K562 (cell line): ENCODE measurements around the gene CAPN12. TPM values are rescaled to one million over a fixed set of nuclear protein-coding genes. Genes with fewer than 3 reads are reported as not detected.

Source experiments
- ATAC-seq: fragments of 200-7000 bp; cut with Tn5 transposase; 3 replicates; pipeline ENCODE4 v1.9.1; 2020; ENCODE audit warnings: moderate library complexity
- BruUV-seq: library from RNA; stranded (reverse); fragments of 400-500 nt; replicated peaks from 2 replicates; lab custom pipeline; 2021; lab: Mats Ljungman, UMichigan
- CTCF ChIA-PET: fragments of 300-600 bp; formaldehyde crosslinking; extraction: SDS; loops from one replicate; lab custom pipeline; 2021; ENCODE audit warnings: low intra/inter-chr PET ratio; lab: Yijun Ruan, JAX
- POLR2A ChIA-PET: fragments of 300-600, 350-650 bp; sonication (Branson Sonifier 250); formaldehyde crosslinking; extraction: SDS; loops from one replicate; lab custom pipeline; 2021; ENCODE audit warnings: antibody characterized with exemption, inconsistent platforms; lab: Yijun Ruan, JAX
- DNase-seq, 4 experiments: peaks; one replicate each; pipeline versions ENCODE4 v3.0.0 to v3.0.0-alpha.2; 2011 to 2018; ENCODE audit warnings: low spot score in 3 of 4, mixed read lengths in 3 of 4; ENCODE audit errors: extremely low read depth in 1 of 4
- FAIRE-seq: peaks from 2 replicates; lab custom pipeline; 2011; peaks lifted over from hg19 to GRCh38; lab: Jason Lieb, UNC
- H2AFZ ChIP-seq: 2 replicates; pipeline ENCODE4 v1.6.0; 2011; ENCODE audit warnings: low read depth, low read length, control low read depth, inconsistent platforms
- H3K27ac ChIP-seq: fragments of 200-600 bp; 3 replicates; pipeline ENCODE4 v1.8.0; 2011; ENCODE audit warnings: low read depth, mild to moderate bottlenecking, control low read depth, inconsistent platforms, low read length, moderate library complexity, mixed read lengths; ENCODE audit errors: extremely low read depth
- H3K27me3 ChIP-seq, 2 experiments: fragments of 300-600 bp in 1 of 2; 2 replicates in 1 of 2; 3 replicates in 1 of 2; pipeline versions ENCODE4 v1.6.0 to v1.8.0; 2011; ENCODE audit warnings: inconsistent platforms in 2 of 2, low read length in 2 of 2, mild to moderate bottlenecking in 1 of 2, mixed read lengths in 1 of 2, moderate library complexity in 1 of 2; ENCODE audit not compliant: control insufficient read depth in 2 of 2, insufficient read depth in 2 of 2
- H3K36me3 ChIP-seq: fragments of 300-600 bp; 3 replicates; pipeline ENCODE4 v1.8.0; 2011; ENCODE audit warnings: mild to moderate bottlenecking, low read length, inconsistent platforms; ENCODE audit not compliant: control insufficient read depth, insufficient read depth
- H3K4me1 ChIP-seq, 2 experiments: fragments of 200-600 bp in 1 of 2; replicated peaks in 1 of 2; 2 replicates in 1 of 2; 3 replicates in 1 of 2; pipeline versions ENCODE4 v1.5.1 to v1.8.0; 2011; ENCODE audit warnings: inconsistent platforms in 2 of 2, low read length in 2 of 2, mild to moderate bottlenecking in 1 of 2, mixed read lengths in 1 of 2, moderate library complexity in 1 of 2; ENCODE audit not compliant: control insufficient read depth in 2 of 2, insufficient read depth in 2 of 2
- H3K4me2 ChIP-seq: 2 replicates; pipeline ENCODE4 v1.6.1; 2011; ENCODE audit warnings: low read length, control low read depth, inconsistent platforms, mixed read lengths; ENCODE audit not compliant: insufficient read depth
- H3K4me3 ChIP-seq: fragments of 200-600 bp; sonication (generic), shearing (Covaris generic); 2 replicates; pipeline ENCODE4 v1.5.1; 2016; ENCODE audit warnings: control low read depth, inconsistent platforms
- H3K79me2 ChIP-seq: fragments of 200-600 bp; 3 replicates; pipeline ENCODE4 v1.8.0; 2011; ENCODE audit warnings: low read length, inconsistent platforms; ENCODE audit not compliant: control insufficient read depth, insufficient read depth
- H3K9ac ChIP-seq, 2 experiments: 2 replicates each; pipeline versions ENCODE4 v1.6.0 to v1.6.1; 2011; ENCODE audit warnings: low read depth in 2 of 2, low read length in 2 of 2, control low read depth in 1 of 2, inconsistent platforms in 1 of 2, mild to moderate bottlenecking in 1 of 2, mixed read lengths in 1 of 2; ENCODE audit not compliant: insufficient read depth in 1 of 2
- H3K9me1 ChIP-seq: one replicate; pipeline ENCODE4 v1.6.0; 2011; ENCODE audit warnings: inconsistent platforms, mild to moderate bottlenecking, low read length, moderate library complexity; ENCODE audit not compliant: control insufficient read depth, insufficient read depth
- H3K9me3 ChIP-seq: replicated peaks from 2 replicates; pipeline ENCODE4 v1.5.1; 2011; ENCODE audit warnings: low read depth, low read length, inconsistent platforms; ENCODE audit not compliant: control insufficient read depth, insufficient read depth
- H4K20me1 ChIP-seq: replicated peaks from 2 replicates; pipeline ENCODE4 v1.6.1; 2011; ENCODE audit warnings: low read length, inconsistent platforms, mixed read lengths; ENCODE audit not compliant: control insufficient read depth, insufficient read depth
- CHD2 ChIP-seq: IDR thresholded peaks from 2 replicates; pipeline ENCODE4 v1.6.1; 2011; ENCODE audit warnings: low read depth, low read length
- ZNF584 ChIP-seq: fragments of 200-800 bp; sonication (Bioruptor generic); IDR thresholded peaks from 2 replicates; pipeline ENCODE4 v1.6.1; 2016; ENCODE audit warnings: low read depth, mild to moderate bottlenecking, missing genetic modification characterization, missing compliant biosample characterization
- WGBS: fragments of 100-300 bp; shearing (Covaris generic); methylation state at CpG from one replicate; pipeline ENCODE4 v1.1.6; 2016; ENCODE audit warnings: low coverage, mixed read lengths; ENCODE audit not compliant: insufficient coverage; ENCODE audit errors: missing lambda C conversion rate; 5-methylcytosine and 5-hydroxymethylcytosine counted together
- in situ Hi-C: fragments of 300-500 bp; cut with MboI; formaldehyde crosslinking; loops from 4 replicates; pipeline ENCODE4 v1.15.0; 2018; ENCODE audit warnings: inconsistent platforms, mixed read lengths
- intact Hi-C: fragments of 100-400 bp; cut with micrococcal nuclease; formaldehyde crosslinking; loops from 2 replicates; pipeline ENCODE4 v1.14.2; 2022
- polyA plus RNA-seq, 8 experiments: library from polyadenylated mRNA; depleted of rRNA in 4 of 8; stranded (reverse) in 5 of 8; unstranded in 3 of 8; fragments of >200 nt; fragmentation: Nextera tagmentation in 2 of 8; fragmentation: Illumina TruSeq in 1 of 8; extraction: Ambion mirVana in 2 of 8; extraction: Trizol in 1 of 8; gene quantifications; 2 replicates each; pipeline versions ENCODE4 v1.2.1 to v1.2.3, GENCODE V29; 2011 to 2014; ENCODE audit warnings: inconsistent platforms in 1 of 8, missing spikeins in 1 of 8
- total RNA-seq, 7 experiments: library from RNA; depleted of rRNA in 6 of 7; stranded (reverse); fragments of >200 nt in 6 of 7; fragmentation: Illumina TruSeq in 2 of 7; extraction: Trizol in 2 of 7; gene quantifications; 2 replicates each; pipeline versions ENCODE4 v1.2.1 to v1.2.3, GENCODE V29; 2011 to 2021; ENCODE audit warnings: low replicate concordance in 1 of 7
- TF ChIP-seq, protein P1 (sequence below), 2 experiments: fragments of 450-650 bp; IDR thresholded peaks; 2 replicates each; pipeline ENCODE4 v1.6.1; 2016

The CAPN12 gene
- total and polyA plus RNA-seq, 9 of the 15 experiments (the other 6 are each of a cell fraction or from before 2014, with no cell fraction given) = 0.83 to 7.0 (median 1.6) TPM

DNA sequence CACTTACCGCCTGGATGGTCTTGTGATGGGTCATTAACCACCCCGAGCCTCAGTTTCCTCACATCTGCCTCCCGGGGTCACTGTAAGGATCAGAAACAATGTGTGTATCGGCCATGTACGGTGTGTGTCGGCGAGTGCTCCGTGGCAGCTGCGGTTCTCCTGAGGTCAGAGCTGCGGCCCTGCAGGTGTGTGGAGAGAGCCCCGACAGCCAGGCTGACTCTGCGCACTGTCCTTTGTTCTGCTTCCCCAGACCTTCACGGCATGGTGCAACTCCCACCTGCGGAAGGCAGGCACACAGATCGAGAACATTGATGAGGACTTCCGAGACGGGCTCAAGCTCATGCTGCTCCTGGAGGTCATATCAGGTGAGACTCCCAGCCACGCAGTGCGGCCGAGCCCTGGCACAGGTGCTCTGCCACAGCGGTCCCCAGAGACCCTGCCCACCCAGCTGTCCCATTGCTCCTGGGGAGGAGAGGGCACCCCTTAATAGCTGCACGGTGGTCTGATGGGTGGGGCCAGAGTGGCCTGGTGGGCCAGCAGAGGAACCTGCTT is 43.8 kb downstream of the CAPN12 start:
- no peak overlapping the region for H2AFZ ChIP-seq
- H3K4me3 ChIP-seq = no peak overlapping the region
- WGBS = 95% methylated on average over 18 of the region's 22 CpGs
- in situ Hi-C loops (no loop called here), intact Hi-C loops (no loop called here)
- peaks cover 6% of the 10 kb centered on the region for H3K9me1 ChIP-seq
- ATAC-seq = no peak
- H3K27ac ChIP-seq = no peak overlapping the region
- POLR2A ChIA-PET = interaction anchor here (0.7 to 1.9 kb wide), 2 partner anchors 9 to 11 kb away, joined by 4 to 5 read pairs; no protein-coding TSS in a partner anchor
- BruUV-seq = no TSS peak
- TF ChIP-seq CHD2 (no peak), ZNF584 (CRISPR knock-in tag) (no peak)
- TF ChIP-seq, protein P1, sequence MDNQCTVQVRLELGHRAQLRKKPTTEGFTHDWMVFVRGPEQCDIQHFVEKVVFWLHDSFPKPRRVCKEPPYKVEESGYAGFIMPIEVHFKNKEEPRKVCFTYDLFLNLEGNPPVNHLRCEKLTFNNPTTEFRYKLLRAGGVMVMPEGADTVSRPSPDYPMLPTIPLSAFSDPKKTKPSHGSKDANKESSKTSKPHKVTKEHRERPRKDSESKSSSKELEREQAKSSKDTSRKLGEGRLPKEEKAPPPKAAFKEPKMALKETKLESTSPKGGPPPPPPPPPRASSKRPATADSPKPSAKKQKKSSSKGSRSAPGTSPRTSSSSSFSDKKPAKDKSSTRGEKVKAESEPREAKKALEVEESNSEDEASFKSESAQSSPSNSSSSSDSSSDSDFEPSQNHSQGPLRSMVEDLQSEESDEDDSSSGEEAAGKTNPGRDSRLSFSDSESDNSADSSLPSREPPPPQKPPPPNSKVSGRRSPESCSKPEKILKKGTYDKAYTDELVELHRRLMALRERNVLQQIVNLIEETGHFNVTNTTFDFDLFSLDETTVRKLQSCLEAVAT (IDR thresholded peaks at IDR 0.05) = peak in 1 of 2 experiments; percentile 48; a peak in 1 of 4 replicates
- H3K36me3 ChIP-seq = peaks cover 93% of the 10 kb centered on the region; the same call in 2 of the 3 replicates
- peaks cover 46% of the 10 kb centered on the region for H3K79me2 ChIP-seq
- DNase-seq = no peak
- no peak for FAIRE-seq
- peaks cover 13% of the 10 kb centered on the region; the same call in 1 of the 2 replicates for H4K20me1 ChIP-seq
- H3K9me3 ChIP-seq = no peaks in the 10 kb centered on the region
- H3K27me3 ChIP-seq = no peaks in the 10 kb centered on the region
- peaks cover 0 to 18% of the 10 kb centered on the region in 2 experiments; a peak in 2 of 5 replicates for H3K4me1 ChIP-seq
- CTCF ChIA-PET = no interaction called here
- no peak overlapping the region for H3K4me2 ChIP-seq
- H3K9ac ChIP-seq = peak overlapping the region in 1 of 2 experiments; percentile 60; a peak in 1 of 4 replicates
